IPS-NIHi7 (cell line): ENCODE data around the gene BIRC2.
"Not testable (repeated sequence)": the region's sequence is repeated elsewhere in the genome, so short reads cannot be mapped to it uniquely, and the experiment has no call there.

Source experiments
- DNase-seq: peaks from one replicate; pipeline ENCODE4 v3.0.0; 2012; ENCODE audit warnings: mixed read lengths; ENCODE audit errors: extremely low spot score

Gene BIRC2

DNA sequence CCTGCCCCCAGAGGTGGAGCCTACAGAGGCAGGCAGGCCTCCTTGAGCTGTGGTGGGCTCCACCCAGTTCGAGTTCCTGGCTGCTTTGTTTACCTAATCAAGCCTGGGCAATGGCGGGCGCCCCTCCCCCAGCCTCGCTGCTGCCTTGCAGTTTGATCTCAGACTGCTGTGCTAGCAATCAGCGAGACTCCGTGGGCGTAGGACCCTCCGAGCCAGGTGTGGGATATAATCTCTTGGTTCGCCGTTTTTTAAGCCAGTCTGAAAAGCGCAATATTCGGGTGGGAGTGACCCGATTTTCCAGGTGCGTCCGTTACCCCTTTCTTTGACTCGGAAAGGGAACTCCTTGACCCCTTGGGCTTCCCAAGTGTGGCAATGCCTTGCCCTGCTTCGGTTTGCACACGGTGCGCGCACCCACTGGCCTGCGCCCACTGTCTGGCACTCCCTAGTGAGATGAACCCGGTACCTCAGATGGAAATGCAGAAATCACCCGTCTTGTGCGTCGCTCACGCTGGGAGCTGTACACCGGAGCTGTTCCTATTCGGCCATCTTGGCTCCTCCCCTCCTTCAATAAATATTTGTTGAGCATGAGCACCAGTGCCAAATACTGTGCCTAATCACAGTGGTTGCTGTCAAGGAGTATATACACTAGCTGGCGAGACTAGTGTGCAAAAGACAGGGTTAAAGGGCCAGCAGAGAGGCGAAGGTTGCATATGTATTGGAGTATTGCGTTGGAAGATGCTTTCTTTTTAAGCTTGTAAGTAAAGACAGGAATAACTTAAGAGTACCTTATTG, 27.8 kb downstream of the BIRC2 start:
- DNase-seq, result not testable (repeated sequence)

DNA sequence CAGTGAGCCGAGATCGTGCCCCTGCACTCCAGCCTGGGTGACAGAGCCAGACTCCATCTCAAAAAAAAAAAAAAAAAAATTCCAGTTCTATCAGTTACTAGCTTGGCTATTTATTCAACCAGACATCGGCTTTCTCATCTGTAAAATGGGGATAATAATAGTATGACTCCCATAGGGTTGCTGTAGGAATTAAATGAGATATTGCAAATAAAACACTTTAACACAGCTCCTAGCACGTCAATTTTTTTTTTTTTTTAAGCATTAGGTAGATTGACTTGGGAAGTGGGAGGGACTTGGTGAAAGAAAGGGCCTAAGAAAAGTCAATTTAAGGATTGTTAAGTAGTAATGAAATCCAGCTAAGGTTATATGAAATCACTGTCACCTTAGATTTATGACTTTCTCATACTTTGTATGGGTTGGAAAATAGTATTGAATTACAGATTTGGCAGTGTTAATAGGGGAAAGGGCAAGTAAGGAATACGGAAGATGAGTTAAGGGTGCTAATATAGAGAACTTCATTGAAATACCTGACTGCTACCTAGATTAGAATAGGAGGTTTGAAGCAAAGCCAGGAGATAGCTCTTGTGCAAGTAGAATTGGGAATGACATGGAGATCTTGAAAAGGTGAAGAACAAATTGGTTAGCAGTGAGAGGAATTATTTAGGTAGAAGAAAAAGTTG, 28.8 kb downstream of the BIRC2 start:
- DNase-seq, result no peak

DNA sequence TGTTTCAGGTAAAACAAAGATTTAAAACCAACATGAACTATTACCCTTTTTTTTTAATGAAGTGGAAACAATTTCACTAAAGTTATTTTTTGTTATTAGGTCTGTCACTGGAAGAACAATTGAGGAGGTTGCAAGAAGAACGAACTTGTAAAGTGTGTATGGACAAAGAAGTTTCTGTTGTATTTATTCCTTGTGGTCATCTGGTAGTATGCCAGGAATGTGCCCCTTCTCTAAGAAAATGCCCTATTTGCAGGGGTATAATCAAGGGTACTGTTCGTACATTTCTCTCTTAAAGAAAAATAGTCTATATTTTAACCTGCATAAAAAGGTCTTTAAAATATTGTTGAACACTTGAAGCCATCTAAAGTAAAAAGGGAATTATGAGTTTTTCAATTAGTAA, 30.9 kb downstream of the BIRC2 start:
- no peak for DNase-seq

DNA sequence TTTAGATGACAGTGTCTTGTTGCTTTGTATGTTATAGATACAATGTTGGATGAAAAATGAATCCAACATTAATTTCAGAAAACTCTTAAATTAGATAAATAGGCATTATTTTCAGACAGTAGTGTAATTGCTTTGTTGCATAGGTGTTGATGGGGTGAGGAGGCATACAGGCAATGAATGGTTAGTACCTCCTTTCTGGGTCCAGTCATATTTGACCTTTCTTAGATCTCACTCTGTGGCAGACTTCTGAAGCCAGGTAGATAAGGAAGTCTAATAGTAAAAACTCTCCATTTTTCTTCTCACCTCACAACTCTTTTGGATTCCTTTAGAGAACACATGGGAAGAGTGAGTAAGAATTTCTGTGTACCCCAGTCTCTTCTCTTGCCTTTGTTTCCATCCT, 31.8 kb downstream of the BIRC2 start:
- DNase-seq, result no peak

DNA sequence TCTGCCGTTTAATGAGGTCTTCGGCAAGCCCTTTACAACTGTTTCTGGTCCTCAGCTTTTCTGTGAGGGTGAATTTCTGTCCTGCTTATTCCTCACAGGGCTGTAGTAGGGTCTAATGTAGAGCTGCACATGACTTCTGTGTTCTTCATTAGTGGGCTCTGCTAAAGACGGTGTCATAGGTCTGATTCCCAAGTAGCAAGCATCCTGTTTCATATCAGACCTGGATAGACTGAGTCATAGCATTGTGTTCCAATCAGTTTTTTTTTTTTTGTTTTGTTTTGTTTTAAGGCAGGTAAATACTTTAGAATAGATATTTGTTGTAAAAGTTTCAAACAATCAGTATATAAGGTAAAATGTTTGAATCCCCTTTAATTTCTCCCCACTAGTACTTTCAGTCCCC, 35.4 kb downstream of the BIRC2 start:
- DNase-seq, result no peak

DNA sequence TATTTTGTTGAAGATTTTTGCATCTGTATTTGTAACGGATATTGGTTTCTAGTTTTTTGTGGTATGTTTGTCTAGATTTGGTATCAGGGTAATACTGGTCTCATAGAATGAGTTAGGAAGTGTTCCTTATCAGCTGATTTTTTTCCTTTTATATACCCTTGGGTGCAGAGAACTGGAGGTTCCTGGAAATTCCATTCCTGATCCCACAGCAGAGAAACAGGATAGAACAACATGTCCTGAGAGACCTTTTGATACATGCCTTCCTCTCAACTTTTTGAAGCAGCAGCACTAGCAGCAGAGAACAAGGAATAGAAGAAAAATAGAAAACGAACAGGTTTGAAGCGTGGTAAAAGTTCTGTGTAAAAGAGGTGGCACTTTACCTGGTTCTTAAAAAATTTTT, 36.8 kb downstream of the BIRC2 start:
- DNase-seq, result no peak

DNA sequence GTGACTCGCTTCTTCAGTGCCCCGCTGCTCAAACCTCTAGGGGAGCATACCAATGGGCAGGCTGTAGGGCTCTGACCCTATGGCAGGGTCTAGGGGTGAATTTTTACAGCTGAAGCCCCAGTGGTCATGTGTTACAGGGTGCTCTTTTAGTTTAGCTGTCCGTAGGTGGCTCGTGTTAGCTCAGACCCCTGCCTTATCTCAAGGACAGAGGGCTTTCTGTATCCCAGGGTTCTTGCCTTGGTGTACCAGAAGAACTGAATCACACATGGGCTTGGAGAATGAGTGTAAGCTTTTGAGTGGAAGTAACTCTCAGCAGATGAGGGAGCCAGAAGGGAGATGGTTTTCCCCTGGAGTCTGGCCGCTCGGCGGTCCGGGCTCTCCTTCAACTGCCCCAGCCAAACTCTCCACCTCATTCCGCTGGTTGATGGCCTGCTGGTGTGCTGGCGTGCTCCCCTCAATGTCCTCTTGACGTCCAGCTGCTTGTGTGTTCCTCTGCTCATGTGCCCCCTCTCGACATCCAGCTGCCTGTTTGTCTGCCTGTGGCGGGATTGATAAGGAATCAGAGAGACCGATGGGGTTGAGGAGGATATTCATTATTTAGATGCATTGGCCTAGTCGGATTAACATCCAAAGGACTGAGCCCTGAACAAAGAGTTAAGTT, 37.5 kb downstream of the BIRC2 start:
- DNase-seq, result no peak

DNA sequence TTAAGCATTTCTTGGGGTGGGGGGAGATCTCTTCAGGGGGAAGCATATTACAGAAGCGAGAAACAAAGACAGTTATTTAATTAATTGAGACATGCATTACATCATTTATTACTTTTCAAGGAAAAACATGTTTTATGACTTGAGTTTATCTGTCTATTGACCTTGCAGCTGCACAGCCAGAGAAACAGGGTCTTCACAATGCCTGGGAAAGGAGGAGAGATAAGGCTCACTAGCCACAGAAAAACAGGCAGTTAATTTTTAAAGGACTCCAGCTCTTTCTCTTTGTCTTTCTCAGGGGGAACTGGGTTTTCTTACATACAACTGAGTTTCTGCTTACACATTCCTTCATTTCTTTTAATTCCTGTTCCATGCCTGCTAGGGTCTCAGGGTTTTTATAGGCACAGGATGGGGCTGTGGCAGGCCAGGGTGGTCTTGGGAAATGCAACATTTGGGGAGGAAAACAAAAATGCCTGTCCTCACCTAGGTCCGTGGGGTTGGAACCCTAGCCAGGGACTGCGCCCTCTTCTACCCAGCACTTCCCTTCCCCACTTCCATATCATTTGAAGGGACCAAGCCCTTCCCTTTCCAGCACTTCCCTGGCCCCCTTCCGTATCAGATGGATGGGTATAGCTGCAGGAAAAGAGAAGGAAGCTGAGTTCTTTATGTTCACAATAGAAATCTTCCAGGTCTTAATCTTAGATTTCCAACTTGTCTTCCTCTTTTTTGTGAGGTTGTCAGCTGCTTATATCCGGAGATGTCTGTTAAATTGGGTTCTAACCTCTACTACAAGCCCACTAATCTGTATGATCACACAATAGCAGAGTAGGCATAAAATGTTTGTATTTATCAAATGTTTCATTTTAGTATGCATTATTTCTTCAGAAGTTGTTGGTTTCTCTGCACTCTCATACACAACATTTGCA, 38.3 kb downstream of the BIRC2 start:
- no peak for DNase-seq

DNA sequence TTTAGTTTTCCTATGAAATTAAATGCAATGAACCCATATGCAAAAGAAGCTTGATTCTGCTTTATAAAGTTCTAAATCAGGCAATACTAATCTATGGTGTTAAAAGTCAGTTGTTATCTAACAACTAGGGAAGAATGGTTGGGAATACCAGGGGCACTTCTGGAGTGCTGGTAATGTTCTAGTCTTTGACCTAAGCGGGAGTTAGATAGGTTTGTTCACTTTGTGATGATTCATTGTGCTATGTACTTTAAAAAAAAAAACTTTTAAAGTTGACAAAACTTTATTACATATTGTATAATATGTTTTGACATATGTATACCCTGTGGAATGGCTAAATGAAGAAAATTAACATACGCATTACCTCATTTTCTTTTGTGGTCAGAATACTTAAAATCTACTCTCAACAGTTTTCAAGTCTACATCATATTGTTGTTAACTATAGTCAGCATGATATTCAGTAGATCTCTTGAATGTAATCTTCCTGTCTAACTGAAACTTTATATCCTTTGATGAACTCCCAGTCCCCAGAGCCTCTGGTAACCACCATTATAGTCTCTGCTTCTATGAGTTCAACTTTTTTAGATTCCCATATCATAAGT, 39.2 kb downstream of the BIRC2 start:
- DNase-seq, result no peak

DNA sequence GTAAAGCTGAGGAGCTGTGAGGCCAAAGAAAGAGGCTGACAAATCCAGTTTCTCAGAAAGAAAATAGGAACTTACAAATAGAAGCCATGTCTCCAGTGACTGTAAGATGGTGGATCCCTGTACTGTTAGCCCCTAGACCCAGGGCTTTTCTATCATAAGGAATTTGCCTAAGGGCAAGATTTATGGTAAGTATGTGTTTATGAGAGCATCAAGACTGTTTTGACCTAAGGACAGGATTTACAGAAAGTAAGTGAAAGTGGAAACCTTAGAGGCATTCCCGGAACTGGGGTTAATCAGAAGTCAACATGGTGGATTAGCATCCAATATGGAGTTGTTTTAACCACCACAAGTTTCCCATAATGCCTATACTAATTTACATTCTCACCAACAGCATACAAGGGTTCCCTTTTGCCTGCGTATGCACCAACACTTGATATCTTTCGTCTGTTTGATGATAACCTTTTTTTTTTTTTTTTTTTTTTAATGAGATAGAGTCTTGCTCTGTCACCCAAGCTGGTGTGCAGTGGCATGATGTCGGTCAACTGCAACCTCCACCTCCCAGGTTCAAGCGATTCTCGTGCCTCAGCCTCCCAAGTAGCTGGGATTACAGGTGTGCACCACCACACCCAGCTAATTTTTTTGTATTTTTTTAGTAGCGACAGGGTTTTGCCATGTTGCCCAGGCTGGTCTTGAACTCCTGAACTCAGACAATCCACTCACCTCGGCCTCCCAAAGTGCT, 40.2 kb downstream of the BIRC2 start:
- no peak for DNase-seq

DNA sequence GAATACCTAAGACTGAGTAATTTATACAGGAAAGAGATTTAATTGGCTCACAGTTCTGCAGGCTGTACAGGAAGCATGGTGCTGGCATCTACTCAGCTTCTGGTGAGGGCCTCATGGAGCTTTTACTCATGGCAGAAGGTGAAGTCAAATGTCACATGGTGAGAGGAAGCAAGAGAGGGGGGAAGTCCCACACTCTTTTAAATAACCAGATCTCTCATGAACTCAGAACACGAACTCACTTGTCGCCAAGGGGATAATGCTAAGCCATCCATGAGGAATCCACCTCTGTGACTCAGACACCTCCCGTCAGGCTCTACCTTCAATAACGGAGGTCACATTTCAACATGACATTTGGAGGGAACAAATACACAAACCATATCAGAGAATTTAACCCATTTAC, 42.2 kb downstream of the BIRC2 start:
- no peak for DNase-seq

DNA sequence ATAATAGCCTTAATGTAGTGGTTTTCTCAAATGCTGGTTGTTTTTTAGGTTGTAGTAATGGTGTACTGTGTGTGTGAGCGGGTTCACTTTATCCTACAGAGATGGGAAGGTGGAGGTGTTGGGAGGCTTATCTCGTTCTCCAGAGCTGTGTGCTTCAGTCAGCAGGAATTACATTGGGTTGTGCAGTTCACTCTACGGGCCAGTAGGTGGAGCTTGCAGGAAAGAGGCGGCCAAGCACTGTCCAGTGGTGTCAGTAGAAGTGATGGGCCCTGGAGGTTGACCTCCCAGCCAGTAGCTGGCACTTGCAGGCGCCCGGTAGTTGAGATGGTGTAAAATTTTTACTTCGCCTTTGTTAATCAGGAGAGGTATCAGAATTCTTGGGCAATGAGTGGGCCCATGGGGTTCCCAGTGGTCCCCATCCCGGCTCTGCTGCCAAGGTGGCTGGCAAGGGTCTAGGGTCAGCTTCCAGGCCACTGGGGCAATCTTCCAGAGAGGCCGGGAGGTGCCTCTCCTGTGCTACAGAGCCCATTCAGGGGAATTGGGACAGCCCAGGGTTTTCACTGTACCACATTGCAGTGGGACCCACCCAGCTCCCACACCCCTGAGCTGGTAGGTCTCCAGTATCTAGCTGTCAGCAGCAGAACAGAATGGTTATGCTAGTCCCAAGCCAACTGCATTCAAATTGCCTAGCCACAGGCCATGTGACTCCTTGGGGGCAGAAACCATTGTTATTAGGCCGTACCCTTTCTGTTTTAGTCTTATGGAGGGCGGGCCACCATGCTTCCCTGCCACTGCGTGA, 43.9 kb downstream of the BIRC2 start:
- DNase-seq, result peak; percentile 84

DNA sequence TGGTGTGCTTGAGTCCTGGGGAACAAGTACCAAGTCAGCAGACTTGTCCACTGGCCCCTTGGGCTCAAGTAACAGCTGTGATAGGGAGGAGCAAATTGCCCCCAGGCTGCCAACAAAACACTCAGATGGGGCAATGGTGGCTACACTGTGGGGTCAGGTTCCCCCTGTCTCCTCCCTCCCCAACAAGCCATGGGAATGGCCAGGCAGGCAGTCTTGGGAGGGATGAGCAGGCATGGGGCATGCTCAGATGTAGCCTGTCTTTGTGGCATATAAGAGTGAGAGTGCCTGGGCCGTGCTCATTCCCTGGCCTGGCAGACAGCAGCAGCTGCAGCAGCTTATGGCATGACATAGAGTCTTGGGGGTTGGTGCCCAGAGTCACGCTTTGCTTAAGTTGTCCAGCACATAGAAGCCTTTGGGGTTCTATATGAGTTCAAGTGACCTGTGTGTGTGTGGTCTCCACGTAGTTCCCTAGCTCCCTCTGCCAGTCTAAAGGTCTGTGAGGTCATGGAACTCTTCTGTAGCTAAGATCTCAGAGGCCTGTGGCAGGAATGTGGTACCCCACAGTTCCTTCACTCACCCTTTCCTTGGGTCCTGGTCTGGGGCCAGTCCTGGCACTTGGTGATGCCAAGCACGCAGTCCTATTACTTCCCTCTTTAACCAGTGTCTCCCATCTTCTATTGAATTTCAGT, 44.7 kb downstream of the BIRC2 start:
- no peak for DNase-seq

DNA sequence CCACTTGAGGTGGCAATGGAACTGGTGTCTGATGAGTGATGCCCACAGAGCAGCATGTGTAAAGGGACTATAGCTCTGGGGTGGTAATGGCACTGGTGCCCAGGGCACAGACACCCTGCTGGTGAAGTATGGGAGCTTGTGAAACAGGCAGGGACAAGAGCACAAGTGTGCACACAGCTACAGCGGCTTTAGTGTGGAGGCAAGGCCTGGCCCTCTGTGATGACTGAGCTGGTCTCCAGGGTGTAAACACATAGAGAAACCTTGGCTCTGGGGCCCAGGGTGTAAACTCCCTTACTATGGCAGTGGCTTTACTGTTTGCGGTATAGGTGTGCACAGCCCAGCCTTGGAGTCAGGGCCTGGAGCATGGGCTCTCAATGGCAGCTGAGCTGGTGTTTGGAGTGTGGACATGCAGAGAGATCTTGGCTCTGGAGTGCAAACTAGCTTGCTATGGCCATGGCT, 46.3 kb downstream of the BIRC2 start:
- no peak for DNase-seq

DNA sequence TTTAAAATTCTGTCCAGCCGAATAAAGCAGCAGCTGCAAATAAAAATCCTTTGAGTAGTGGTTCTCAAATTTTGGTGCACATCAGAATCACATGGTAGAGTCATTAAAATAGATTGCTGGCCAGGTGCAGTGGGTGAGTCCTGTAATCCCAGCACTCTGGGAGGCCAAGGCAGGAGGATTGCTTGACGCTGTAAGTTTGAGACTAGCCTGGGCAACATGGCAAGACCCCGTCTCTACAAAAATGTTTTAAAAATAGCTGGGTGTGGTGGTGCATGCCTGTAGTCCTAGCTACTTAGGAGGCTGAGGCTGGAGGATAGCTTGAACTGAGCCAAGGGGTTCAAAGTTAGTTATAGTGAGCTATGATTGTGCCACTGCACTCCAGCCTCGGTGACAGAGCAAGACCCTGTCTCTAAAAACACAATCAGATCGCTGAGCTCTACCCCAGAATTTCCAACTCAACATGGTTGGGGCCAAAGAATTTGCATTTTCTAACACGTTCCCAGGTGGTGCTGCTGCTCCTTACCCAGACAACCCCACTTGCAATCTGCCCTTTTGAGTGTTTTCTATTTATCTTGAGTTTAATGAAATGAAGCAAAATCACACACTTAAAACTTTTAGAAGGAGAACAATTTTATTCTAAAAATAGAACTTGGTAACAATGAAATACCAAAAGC, 48.8 kb downstream of the BIRC2 start:
- no peak for DNase-seq

DNA sequence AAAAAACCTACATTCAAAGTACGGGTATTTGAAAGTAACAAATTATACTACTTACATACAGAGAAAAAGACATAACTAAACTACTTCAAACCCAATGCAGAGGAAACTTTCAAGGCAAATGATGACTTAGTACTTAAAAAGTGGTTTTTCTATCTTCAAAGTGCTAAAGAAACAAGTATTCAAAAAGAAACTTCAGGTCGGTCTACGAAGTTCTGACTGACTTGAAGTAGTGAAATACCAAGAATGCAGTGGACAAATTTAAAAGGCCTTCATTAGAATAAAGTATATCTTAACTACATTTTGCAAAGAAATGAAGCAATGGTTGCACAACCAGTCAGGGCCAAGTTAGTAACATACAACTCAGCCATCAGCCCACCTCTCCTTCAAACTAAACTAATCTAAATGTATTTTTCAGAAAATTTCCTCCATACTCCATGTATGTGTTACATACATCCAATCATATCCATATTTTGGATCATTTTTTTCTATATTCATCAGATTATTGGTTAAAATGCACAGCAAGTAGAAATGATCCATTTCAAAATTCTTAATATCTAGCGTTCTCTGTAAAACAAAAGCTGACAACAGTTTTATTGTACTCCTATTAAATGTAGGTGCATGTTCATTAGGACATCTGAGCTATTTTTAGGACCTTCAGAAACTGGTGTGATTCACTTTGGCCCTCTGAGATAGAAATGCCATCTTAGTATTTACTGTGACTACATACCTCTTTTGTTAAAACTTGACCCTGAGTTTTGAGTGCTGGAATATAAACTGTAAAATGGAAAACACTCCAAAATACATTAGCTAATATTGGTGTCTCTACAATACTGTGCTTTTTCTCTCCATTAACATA, 49.9 kb downstream of the BIRC2 start:
- no peak for DNase-seq

DNA sequence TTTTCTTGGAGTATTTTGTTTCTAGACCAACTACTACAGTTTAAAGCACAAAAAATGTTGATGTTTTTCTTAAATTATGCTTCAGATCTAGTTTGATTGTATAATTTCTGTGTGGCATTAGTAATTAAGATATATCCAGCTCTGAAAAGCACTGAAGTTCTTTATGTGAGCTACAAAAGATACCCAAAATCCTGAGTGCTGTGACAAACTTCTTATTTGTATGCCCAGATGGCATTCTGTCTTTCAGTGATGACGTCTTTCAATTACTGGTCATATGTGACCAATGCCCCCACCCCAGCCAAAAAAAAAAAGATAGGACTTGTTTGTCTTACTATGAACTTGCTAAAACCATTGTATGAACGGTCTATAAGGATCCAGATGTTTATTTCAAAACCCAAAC, 51.3 kb downstream of the BIRC2 start:
- DNase-seq, result no peak

DNA sequence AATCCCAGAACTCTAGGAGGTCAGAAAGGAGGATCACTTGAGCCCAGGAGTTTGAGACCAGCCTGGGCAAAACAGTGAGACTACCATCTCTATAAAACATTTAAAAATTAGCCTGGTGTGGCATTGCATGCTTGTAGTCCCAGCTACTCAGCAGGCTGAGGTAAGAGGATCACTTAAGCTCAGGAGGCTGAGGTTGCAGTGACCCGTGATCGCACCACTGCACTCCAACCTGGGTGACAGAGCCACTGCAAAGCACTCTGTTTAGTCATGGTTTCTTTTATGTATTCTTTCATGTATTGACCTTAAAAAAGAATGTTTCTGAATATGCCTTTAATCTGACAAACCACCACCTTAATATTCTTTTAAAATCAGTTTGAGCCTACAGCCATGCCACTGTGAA, 52.2 kb downstream of the BIRC2 start:
- DNase-seq, result no peak
